ENCODE data around the gene CNGA3.

Gene CNGA3

GRCh38 chr2:98444436-98445176 lies 98.3 kb downstream of the CNGA3 start, which contains the start of gene INPP4A:
Gene INPP4A (plus strand): TSS chr2:98444858. CDS start chr2:98520049, 75,191 bp downstream.
- DNase-seq, result peak; percentile 87

GRCh38 chr2:98445177-98445682 lies 99.0 kb downstream of the CNGA3 start:
- peak; percentile 34 for DNase-seq

- peak; percentile 60 for DNase-seq
These were observed 99.7 kb downstream of the CNGA3 start for GRCh38 chr2:98445683-98446581.

GRCh38 chr2:98446850-98447249 lies 100.6 kb downstream of the CNGA3 start:
- no peak for DNase-seq

All from CD4-positive, alpha-beta T cell treated with Interleukin-17A for 4 hours (primary cell).